HG03108 (cell line): ENCODE measurements around the gene CPAMD8.

Experiments
- ATAC-seq: cut with Tn5 transposase; IDR thresholded peaks from one replicate; pipeline ENCODE4 v1.9.1; 2021; ENCODE audit warnings: moderate library complexity; ENCODE audit not compliant: unreplicated experiment

CPAMD8 gene

DNA sequence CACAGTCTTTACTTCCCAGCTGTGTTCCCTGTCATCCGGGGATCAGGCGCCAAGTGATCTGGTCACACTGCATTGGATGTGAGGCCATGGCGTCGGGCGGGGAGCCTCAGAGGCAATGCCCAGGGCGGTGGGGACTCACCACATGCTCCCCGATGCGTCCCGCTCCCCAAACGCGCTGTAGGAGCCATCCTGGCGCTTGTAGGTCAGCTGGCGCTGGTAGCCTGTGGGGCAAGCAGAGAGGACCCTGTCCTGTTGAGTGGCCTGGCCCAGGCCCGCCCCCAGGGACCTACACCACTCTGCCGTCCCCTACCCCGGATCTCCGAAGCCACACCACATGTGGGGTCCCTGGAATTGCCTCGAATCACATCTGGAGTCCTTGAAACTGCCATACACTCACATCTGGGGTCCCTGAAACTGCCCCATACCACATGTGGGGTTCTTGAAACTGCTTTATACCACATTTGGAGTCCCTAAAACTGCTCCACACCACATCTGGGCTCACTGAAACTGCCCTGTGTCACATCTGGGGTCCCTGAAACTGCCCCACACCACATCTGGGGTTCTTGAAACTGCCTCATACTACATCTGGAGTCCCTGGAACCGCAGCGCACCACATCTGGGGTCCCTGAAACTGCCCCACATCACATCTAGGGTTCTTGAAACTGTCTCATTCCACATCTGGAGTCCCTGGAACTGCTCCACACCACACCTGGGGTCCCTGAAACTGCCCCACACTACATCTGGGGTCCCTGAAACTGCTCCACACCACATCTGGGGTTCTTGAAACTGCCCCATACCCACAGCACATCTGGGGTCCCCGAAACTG lies 104.6 kb downstream of the CPAMD8 start:
- no peak for ATAC-seq

DNA sequence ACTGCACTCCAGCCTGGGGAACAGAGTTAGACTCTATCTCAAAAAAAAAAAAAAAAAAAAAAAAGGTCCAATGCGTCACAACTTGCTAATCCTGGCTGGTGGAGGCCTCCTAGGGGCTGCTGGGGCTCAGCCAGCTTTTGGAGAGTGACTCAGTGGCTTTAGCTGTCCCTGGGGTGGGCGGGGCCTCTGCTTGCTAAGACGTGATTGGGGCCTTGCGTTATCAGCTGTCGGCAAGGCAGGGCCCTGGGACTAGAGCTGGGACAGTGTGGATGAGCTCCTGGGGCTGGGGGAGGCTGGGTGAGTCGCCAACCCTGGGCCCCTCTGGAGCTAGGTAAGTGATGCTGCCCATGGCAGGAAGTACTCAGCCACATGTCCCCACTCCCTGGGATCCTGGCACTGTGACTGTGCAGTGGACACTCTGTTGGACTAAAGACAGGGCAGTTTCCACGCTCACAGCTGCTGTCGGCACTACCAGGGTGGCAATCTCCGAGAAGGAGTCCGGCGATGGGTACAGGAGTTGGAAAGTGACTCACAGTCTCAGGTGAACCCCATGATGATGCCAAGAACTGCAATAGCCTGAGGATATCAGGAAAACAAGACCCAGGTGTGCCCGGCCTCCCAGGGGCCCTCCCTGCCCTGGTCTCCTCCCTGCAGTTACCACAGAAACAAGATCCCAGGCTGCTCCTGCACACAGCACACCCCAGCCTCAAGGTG lies 105.6 kb downstream of the CPAMD8 start:
- no peak for ATAC-seq

DNA sequence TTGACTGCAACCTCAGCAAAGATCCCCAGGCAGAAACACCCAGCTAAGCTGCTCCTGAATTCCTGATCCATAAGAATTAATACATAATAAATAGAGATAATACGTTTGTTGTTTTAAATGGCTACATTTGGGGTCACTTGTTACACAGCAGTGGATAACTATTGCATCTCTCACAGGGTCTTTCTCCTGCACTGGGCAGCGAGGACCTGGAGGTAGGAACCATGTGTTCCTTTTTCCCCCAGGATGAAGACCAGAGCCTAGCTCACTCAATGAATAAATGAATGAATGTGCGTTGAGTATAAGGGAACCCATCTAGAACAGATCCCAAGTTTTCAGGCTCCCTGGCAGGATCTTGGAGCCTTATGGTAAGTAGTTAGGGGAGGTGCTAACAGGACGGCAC lies 107.1 kb downstream of the CPAMD8 start:
- ATAC-seq: no peak

DNA sequence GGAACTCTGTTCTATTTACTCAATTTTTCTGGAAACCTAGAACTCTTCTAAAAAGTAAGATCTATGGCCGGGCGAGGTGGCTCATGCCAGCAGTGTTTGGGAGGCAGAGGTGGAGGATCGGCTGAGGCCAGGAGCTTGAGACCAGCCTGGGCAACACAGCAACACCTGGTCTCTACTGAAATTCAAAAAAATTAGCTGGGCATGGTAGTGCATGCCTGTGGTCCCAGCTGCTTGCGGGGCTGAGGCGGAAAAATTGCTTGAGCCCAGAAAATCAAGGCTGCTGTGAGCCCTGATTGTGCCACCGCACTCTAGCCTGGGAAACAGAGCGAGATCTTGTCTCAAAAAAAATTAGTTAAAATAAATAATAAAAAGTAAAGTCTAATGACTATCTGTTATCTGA lies 109.2 kb downstream of the CPAMD8 start:
- ATAC-seq: no peak

DNA sequence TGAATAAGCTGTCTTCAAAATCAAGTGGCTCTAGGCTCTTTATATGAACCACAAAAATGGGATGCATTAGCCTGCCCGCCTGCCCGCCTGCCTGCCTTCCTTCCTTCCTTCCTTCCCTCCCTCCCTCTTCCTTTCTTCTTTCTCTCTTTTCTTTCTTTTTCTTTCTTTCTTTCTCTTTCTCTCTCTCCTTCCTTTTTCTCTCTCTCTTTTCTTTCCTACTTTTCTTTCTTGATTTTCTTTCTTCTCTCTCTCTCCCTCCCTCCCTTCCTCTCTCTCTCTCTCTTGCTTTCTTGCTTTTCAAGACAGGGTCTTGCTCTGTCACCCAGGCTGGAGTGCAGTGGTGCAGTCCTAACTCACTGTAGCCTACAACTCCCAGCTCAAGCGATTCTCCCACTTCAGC lies 110.9 kb downstream of the CPAMD8 start:
- no peak for ATAC-seq

DNA sequence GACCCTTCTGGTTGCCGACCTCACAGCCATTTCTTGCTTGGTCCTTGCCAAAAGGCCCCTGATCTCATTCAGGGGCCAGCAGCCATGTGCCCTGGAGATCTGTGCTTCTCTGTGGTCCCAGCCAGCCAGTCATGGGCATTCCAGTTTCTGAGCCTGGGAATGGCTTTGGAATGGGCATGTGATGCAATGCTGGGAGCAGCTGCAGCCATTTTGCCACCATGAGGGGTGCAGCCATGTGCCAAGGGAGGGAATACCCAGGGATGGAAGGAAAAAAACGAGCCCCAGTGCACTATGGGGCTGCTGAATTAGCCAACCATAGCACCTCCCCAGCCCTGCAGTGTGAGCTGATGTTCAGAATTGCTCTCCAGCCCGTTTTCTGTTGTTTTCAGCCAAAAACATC lies 111.5 kb downstream of the CPAMD8 start:
- ATAC-seq: no peak

DNA sequence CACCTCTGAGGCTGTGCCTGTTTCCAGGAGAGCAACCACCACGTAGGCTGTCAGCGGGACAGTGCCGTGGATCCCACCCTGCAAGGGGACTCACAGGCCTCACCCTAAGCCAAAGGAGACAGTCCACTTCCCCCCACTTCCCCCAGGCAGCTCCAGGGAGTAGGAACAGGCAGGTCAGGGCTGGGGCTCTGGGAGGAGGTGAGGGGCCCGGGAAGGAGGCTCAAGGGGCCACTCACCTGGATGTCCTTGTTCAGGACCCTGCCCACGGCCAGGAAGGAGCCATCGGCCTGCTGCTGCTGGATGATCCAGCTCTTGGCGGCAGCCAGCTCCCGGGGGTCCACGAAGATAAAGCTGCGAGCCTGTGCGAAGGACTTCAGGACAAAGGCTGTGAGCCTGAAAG lies 112.2 kb downstream of the CPAMD8 start:
- ATAC-seq: no peak

DNA sequence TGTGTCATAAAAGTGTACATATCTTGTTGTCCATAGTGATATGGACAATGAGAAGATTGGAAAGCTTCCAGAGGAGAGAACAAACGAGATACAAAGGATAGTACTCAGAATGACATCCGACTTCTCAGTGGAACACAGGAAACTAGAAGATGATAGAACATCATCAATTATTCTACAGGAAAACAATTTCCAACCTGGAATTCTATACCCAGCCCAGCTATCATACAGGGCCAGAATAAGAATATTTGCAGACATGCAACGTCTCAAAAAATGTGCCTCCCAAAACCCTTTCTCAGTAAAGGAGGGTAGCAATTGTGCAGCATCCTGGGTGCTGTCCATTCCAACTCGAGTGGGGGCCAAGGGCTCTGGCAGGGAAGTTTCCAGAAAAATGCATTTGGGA lies 113.8 kb downstream of the CPAMD8 start:
- ATAC-seq: no peak

DNA sequence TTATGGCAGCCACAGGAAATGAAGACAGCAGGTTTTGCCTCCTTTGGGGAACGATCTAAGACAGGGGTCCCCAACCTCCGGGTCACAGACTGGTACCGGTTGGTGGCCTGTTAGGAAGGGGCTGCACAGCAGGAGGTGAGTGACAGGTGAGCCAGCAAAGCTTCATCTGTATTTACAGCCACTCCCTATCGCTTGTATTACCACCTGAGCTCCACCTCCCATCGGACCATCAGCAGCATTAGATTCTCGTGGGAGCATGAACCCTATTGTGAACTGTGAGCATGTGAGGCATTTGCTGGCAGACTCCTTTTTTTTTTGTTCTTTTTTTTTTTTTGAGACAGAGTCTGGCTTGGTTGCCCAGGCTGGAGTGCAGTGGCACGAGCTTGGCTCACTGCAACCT lies 115.6 kb downstream of the CPAMD8 start:
- ATAC-seq: no peak

DNA sequence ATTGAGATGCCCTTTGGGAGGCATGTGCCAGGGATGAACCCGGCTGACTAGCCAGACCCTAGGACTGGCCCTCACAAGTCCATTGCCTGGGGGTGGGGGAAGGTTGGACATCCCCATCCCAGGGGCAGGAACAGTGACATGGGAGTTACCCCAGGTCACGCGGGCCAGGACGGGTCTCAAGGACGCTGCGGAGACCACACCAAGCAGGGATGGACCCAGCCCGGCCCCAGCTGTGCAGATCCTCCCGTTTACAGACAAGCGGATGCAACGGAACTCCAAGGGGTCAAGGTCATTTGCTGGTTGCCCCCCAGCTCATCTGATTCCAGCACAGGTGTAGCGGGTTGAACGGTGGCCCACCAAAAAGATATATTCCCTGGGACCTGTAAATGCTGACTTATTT lies 117.9 kb downstream of the CPAMD8 start:
- no peak for ATAC-seq

DNA sequence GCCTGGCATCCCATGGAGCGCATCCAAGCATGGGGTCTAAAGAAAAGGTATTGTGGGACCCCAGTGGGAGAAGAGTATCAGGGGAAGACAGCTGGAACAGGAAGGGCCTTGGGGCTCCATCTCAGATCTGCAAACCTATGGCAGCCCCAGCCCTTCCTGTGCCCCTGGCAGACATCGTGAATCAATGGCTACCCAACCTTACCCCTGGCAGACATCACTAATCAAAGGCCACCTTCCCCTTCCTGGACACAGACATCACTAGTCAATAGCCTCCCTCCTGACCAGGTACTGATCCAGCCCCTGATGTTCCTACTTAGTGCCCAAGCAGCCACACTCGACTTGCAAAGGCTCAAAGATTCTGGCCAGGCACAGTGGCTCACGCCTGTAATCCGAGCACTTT lies 122.0 kb downstream of the CPAMD8 start:
- ATAC-seq: no peak

DNA sequence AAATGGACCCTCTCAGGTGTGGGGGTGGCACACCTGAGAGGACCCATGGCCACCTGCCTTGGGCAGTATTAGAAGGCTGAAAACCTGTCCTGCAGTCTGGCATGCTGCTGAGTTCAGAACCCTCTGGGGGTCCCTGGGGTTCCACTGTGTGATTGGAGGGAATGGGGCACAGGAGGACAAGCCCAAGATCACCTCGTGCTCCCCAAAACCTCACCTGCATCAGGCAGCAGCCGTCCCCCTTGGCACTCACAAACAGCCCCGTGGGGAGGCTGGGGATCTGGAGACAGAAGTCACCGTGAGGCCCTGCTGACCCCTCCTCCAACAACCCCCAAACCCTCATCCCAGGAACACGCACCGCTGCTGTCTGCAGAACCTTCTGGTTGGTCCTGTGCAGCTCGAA lies 123.3 kb downstream of the CPAMD8 start:
- ATAC-seq: no peak

DNA sequence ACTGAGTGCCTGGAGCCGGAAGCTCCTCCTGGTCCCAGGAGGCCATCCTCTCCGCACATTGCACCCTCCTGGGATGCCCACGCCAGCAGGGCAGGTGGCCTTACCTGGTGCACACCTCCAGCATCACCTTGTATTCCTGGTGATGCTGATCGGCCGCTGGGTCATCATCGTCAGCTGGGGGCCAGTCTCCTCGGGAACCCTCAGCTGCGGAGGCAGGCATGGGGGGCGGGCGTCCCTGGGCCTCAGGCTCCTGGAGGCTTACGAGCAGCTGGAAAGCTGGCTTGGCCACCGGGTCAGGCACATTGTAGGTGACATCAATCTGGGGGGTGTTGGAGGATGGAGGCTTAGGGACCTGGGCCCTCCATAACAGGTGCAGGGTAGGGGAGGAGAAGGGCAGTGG lies 124.1 kb downstream of the CPAMD8 start:
- ATAC-seq: no peak

DNA sequence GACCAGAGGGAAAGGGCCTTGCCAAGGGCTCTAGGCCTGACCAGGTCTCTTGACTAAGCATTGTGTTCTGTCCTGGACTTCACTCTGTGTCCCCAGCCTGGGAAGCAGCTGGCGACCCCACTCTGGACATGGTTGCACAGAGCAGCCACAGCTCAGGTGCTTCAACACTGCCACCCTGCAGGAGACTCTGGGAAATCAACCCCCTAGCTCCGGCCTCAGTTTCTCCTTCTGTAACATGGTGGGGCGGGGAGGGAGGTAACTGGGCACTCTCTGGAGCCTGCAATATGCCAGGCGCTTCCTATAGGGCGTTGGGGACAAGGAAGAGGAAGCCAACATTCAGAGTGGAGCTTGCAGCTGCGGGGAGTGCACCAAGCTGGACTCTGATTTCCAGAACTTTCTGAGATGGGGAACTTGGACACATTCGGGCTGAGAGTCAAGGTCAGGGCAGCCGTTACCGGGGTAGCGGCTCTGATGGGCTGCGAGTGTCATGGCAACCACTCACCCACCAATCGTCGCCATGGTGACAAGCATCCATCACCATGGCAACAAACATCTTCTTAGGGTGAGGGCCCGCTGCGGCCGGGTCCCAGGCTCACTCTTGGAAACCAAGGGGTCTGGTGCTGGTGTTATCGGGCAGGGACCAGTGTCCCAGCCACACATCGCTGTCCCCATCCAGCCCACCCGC lies 125.0 kb downstream of the CPAMD8 start:
- ATAC-seq: no peak

DNA sequence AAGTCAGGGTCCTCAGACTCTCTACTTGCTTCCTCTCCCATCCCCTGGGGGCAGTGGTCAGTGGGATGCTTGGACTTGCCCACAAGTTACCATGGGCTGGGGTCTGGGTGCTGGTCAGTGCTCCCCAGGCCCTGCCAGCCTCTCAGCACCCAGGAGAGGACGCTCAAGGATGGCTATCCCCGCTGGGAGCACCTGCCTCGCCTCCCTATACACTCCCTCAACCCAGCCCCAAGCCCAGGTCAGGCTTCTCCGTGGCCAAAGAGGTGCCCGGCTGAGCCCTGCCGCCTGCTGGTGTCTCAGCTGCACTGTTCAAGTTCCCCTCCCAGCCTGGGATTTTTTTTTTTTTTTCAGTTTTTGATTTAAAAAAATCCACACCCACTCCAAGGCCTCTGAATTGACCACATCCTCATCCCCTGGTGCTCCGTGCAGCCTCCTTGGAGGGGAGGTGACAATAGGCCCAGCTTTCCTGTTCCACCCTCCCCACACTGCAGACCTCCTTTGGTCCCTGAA lies 127.0 kb downstream of the CPAMD8 start:
- no peak for ATAC-seq

DNA sequence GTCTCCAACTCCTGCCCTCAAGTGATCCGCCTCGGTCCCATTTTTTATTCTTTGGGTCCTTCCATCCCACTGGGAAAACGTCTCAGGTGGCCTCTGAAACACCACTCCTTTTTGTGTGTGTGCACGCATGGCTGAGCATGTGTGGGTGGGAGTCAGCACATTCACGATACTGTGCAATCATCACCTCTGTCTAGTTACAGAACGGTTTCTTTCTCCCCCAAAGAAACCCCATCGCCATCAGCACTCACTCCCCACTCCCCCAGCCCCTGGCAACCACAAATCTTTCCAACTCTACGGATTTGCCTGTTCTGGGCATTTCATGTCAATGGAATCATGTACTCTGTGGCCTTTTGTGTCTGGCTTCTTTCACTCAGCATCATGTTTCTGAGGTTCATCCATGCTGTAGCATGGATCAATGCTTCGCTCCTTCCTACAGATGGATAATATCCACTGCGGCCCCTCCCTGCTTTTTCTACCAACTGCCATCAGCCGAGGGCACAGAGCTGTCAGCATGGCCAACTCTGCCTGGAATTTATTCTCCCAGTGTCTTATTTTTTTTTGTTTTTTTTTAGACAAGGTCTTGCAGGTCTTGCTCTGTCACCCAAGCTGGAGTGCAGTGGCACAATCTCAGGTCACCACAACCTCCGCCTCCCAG lies 128.1 kb downstream of the CPAMD8 start:
- ATAC-seq: no peak

DNA sequence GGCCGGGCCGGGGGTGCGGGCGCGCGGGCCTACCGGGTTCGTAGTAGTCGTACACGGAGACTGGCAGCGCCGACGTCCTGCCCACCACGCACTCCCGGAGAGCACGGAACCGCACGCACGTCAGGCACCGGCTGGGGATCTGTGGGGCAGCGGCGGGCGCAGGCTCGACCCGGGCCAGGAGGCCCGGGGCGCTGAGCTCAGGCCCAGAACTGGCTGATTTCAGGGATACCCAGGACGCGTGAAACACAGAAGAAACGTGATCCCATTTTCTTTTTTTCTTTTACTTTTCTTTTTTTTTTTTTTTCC lies 128.8 kb downstream of the CPAMD8 start:
- no peak for ATAC-seq

DNA sequence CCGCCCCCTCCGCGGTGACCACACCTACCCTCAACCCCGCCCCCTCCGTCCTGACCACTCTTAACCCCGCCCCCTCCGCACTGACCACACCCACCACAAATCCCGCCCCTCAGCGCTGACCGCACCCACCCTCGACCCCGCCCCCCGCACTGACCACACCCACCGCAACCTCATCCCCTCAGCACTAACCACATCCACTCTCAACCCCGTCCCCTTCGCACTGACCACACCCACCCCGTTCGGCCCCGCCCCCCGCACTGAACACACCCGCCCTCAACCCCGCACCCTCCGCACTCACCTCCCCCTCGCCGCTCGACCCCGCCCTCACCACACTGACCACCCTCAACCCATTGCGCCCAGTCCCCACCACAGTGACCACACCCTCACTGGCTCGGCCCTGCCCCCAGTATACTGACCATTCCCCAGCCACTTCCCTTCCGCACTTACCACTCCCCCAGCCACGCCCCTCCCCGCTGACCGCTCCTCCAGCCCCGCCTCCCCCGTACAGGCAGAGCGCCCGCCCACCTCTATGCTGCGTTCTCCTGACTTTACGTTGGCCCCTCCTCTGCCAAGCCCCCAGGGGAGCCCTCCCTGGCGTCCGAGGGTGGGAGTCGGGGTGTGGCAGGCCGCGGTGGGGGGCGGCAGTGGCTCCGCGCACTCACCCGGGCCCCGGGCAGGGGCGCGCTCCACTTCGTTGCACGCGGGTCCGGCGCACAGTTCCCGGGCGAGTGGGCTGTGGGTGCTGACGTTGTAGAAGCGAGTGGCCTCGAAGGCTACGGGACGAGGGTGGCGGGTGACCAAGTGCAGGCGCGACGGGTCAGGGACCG lies 129.4 kb downstream of the CPAMD8 start:
- peak; percentile 30 for ATAC-seq

DNA sequence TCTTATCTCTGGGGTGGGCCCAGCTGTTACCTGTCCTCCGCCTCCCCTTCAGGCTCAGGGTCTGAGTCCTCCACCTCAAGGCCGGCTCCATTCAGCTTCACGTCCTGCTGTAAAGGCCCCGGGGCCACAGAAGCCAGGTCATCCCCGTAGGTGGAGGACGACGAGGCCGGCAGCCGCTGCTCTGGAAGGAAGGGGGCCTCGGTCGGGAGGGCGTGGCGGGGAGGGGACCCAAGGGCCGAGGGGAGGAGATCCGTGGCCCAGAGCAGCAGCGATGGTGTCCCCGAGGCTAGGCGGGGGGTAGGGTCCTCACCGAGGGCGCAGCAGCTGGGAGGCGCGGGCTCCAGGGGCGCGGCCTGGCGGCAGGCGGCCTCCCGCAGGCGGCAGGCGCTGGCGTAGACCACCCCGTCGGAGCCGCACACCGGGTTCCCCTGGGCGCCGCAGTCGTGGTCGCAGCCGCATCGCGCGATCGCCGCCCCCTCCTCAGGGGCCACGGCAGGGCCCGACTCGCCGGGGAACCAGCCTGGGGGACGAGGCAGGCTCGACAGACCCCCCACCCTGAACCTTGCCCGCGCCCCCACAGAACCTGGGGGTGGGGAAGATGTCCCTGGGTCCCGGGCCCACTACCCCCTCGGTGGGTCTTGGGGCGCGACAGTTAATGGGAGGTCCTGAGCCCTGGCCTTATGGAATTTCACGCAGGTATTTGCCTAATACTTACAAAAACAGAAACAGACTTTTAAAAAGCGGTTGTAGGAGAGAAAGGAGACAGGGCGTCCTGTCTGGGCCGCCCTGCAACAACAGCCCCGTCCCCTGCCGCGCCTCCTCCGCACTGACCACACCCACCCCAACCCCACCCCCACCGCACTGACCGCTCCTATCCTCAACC lies 130.2 kb downstream of the CPAMD8 start:
- ATAC-seq: peak; percentile 22
